ENCODE measurements around the gene CPVL. TPM values are rescaled to one million over a fixed set of nuclear protein-coding genes. Genes with fewer than 3 reads are reported as not detected.

CPVL gene
- total RNA-seq, 1 experiment from 2014 or later: 26.9 TPM

DNA sequence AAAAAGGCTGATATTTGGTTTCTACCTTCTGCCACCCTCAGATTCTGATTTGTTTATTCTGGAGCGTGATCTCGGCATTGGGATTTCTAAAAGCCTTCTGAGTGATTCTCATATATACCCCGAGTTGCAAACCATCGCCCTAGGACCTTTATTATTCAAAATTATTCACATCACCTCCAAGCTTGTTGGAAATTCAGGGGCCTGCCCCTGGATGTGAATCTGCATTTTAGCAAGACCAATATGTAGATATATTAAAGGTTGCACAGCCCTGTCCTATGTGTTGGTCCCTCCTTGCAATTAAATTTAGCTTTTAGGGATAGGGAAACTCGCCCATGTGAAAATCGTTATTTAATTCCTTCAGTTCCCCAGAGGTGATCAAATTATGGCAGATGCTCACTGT is 39.3 kb upstream of the CPVL start:
- Histone ChIP-seq H2BK5ac (ENCODE audit: insufficient read length, low read length) (no peak overlapping the region), H3K27me3 (ENCODE audit: insufficient read depth, low read length) (no peaks in the 10 kb centered on the region), H3K9me3 (ENCODE audit: control insufficient read depth, low read depth, low read length) (no peaks in the 10 kb centered on the region), H2AFZ (ENCODE audit: low read length) (no peak overlapping the region), H2BK120ac (ENCODE audit: low read depth, low read length, poor library complexity, severe bottlenecking) (no peak overlapping the region), H2AK5ac (ENCODE audit: insufficient read length, low read length) (no peak overlapping the region), H3K56ac (ENCODE audit: insufficient read length, low read depth, low read length) (no peak overlapping the region), H3K14ac (ENCODE audit: insufficient read depth, low read length) (no peak overlapping the region), H4K20me1 (ENCODE audit: control insufficient read depth, insufficient read depth, insufficient read length) (no peaks in the 10 kb centered on the region), H3K4me1 (ENCODE audit: insufficient read depth, low read length) (peaks cover 2% of the 10 kb centered on the region; the same call in 1 of the 2 replicates), H3K9ac (ENCODE audit: extremely low read depth, insufficient read length, low read length) (no peak overlapping the region), H3K23me2 (ENCODE audit: insufficient read length, low read depth, low read length, poor library complexity, severe bottlenecking) (no peaks in the 10 kb centered on the region), H2BK20ac (ENCODE audit: low read depth, low read length, poor library complexity, severe bottlenecking) (no peak overlapping the region), H3K18ac (ENCODE audit: insufficient read length, low read depth, low read length) (no peak overlapping the region), H4K91ac (ENCODE audit: insufficient read length, low read depth, low read length) (no peak overlapping the region), H2BK12ac (ENCODE audit: insufficient read length, low read depth, low read length) (no peak overlapping the region), H3T11ph (ENCODE audit: low read length) (no peak overlapping the region), H3K79me2 (ENCODE audit: insufficient read depth, low read length) (no peaks in the 10 kb centered on the region), H3K4ac (ENCODE audit: low read depth, low read length) (no peak overlapping the region), H3K27ac (ENCODE audit: insufficient read length, low read depth, low read length) (no peak overlapping the region), H4K8ac (replicated peaks; ENCODE audit: insufficient read length, low read depth, low read length) (no peak overlapping the region), H3K4me2 (ENCODE audit: insufficient read depth, insufficient read length, low read length) (no peak overlapping the region), H2BK15ac (ENCODE audit: low read depth, low read length) (no peak overlapping the region), H3K23ac (ENCODE audit: insufficient read length, low read depth, low read length) (no peak overlapping the region), H3K79me1 (ENCODE audit: insufficient read depth, low read depth, low read length, poor library complexity, severe bottlenecking) (no peaks in the 10 kb centered on the region), H4K5ac (ENCODE audit: insufficient read length, low read depth, low read length) (no peak overlapping the region)
- H3K4me1 Mint-ChIP-seq: peaks cover 19 to 26% of the 10 kb centered on the region in 2 experiments
- H3K36me3 Mint-ChIP-seq (ENCODE audit: insufficient read depth in 1 of 3, low read depth in 3 of 3): no peaks in the 10 kb centered on the region
- TF ChIP-seq, protein P1, sequence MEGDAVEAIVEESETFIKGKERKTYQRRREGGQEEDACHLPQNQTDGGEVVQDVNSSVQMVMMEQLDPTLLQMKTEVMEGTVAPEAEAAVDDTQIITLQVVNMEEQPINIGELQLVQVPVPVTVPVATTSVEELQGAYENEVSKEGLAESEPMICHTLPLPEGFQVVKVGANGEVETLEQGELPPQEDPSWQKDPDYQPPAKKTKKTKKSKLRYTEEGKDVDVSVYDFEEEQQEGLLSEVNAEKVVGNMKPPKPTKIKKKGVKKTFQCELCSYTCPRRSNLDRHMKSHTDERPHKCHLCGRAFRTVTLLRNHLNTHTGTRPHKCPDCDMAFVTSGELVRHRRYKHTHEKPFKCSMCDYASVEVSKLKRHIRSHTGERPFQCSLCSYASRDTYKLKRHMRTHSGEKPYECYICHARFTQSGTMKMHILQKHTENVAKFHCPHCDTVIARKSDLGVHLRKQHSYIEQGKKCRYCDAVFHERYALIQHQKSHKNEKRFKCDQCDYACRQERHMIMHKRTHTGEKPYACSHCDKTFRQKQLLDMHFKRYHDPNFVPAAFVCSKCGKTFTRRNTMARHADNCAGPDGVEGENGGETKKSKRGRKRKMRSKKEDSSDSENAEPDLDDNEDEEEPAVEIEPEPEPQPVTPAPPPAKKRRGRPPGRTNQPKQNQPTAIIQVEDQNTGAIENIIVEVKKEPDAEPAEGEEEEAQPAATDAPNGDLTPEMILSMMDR (conservative IDR thresholded peaks at IDR 0.05): no peak
- DNase-seq: no peak
- H3K27ac Mint-ChIP-seq: no peak overlapping the region
- no peaks in the 10 kb centered on the region for H3K9me3 Mint-ChIP-seq
- peaks cover 11% of the 10 kb centered on the region for H3K27me3 Mint-ChIP-seq (ENCODE audit: low read depth)
- H3K4me3 Mint-ChIP-seq: no peak overlapping the region
- no CpG with 5 or more reads among the region's 6 CpGs for WGBS (ENCODE audit: extremely low coverage, insufficient read length, low lambda C conversion rate)

Measured in H9 (cell line).